Neural cell (in vitro differentiated cells): ENCODE data around the gene SP8. TPM values are rescaled to one million over a fixed set of nuclear protein-coding genes. Genes with fewer than 3 reads are reported as not detected.

Source experiments
- H2AFZ ChIP-seq: fragments of 200-600, 300-800 bp; sonication (generic), shearing (Covaris generic); 2 replicates; pipeline ENCODE4 v1.6.0; 2014; ENCODE audit warnings: low read depth, mild to moderate bottlenecking, antibody characterized with exemption, low read length, moderate library complexity
- H3F3A ChIP-seq: fragments of 200-600 bp; shearing (Covaris generic); 2 replicates; pipeline ENCODE4 v1.6.1; 2016; ENCODE audit warnings: mild to moderate bottlenecking, moderate library complexity, mixed read lengths, antibody characterized with exemption, low read length; ENCODE audit not compliant: insufficient read depth, poor library complexity, severe bottlenecking
- H3K27ac ChIP-seq: fragments of 200-600, 300-800 bp; sonication (generic), shearing (Covaris generic); 2 replicates; pipeline ENCODE4 v1.5.1; 2014; ENCODE audit warnings: mild to moderate bottlenecking, low read length, moderate library complexity
- H3K27me3 ChIP-seq: fragments of 300-800, 200-600 bp; sonication (generic), shearing (Covaris generic); 2 replicates; pipeline ENCODE4 v1.6.0; 2014; ENCODE audit warnings: mild to moderate bottlenecking, low read depth, low read length, moderate library complexity; ENCODE audit not compliant: insufficient read depth
- H3K36me3 ChIP-seq: fragments of 300-800, 200-600 bp; sonication (generic), shearing (Covaris generic); 2 replicates; pipeline ENCODE4 v1.5.1; 2014; ENCODE audit warnings: mild to moderate bottlenecking, antibody characterized with exemption, low read length, moderate library complexity; ENCODE audit not compliant: insufficient read depth
- H3K4me2 ChIP-seq: fragments of 300-800, 200-600 bp; sonication (generic), shearing (Covaris generic); 2 replicates; pipeline ENCODE4 v1.6.0; 2014; ENCODE audit warnings: mild to moderate bottlenecking, low read length
- H3K4me3 ChIP-seq: fragments of 300-800, 200-600 bp; sonication (generic), shearing (Covaris generic); 2 replicates; pipeline ENCODE4 v1.5.1; 2014; ENCODE audit warnings: mild to moderate bottlenecking, low read length, moderate library complexity
- H3K79me2 ChIP-seq: fragments of 200-600 bp; shearing (Covaris generic); replicated peaks from 2 replicates; pipeline ENCODE4 v1.6.0; 2014; ENCODE audit warnings: mild to moderate bottlenecking, low read length, moderate library complexity; ENCODE audit not compliant: insufficient read depth
- H3K9ac ChIP-seq: fragments of 300-800, 200-600 bp; sonication (generic), shearing (Covaris generic); 2 replicates; pipeline ENCODE4 v1.6.1; 2016; ENCODE audit warnings: mild to moderate bottlenecking, low read length, mixed read lengths
- H3K9me2 ChIP-seq: fragments of 200-600 bp; shearing (Covaris generic); 2 replicates; pipeline ENCODE4 v1.6.1; 2016; ENCODE audit warnings: mild to moderate bottlenecking, low read length, mixed read lengths; ENCODE audit not compliant: insufficient read depth
- H3K9me3 ChIP-seq: fragments of 200-600, 300-800 bp; sonication (generic), shearing (Covaris generic); 2 replicates; pipeline ENCODE4 v1.6.1; 2016; ENCODE audit warnings: mild to moderate bottlenecking, mixed run types, low read length, moderate library complexity, mixed read lengths
- H4K20me1 ChIP-seq: fragments of 200-600 bp; shearing (Covaris generic); 2 replicates; pipeline ENCODE4 v1.6.1; 2016; ENCODE audit warnings: mild to moderate bottlenecking, mixed run types; ENCODE audit not compliant: insufficient read depth
- CTCF ChIP-seq: fragments of 450-650 bp; IDR thresholded peaks from 2 replicates; pipeline ENCODE4 v1.5.1; 2014; ENCODE audit warnings: antibody characterized with exemption, mild to moderate bottlenecking, moderate library complexity; ENCODE audit not compliant: poor library complexity, severe bottlenecking
- EP300 ChIP-seq: fragments of 450-650 bp; conservative IDR thresholded peaks from 2 replicates; pipeline ENCODE4 v1.6.1; 2014; ENCODE audit warnings: antibody characterized with exemption, mild to moderate bottlenecking, moderate library complexity; ENCODE audit not compliant: poor library complexity, severe bottlenecking
- EZH2 ChIP-seq: fragments of 200-600, 300-800 bp; shearing (Covaris generic), sonication (generic); IDR thresholded peaks from 2 replicates; pipeline ENCODE4 v1.6.1; 2014; ENCODE audit warnings: antibody characterized with exemption, low read length, borderline replicate concordance, mild to moderate bottlenecking; ENCODE audit not compliant: insufficient read depth, poor library complexity, severe bottlenecking
- MXI1 ChIP-seq: fragments of 450-650 bp; conservative IDR thresholded peaks from 2 replicates; pipeline ENCODE4 v1.6.1; 2014; ENCODE audit warnings: antibody characterized with exemption, mild to moderate bottlenecking; ENCODE audit not compliant: poor library complexity, severe bottlenecking
- POLR2AphosphoS5 ChIP-seq: IDR thresholded peaks from 2 replicates; pipeline ENCODE4 v1.6.1; 2012
- RAD21 ChIP-seq: fragments of 450-650 bp; conservative IDR thresholded peaks from 2 replicates; pipeline ENCODE4 v1.6.1; 2014; ENCODE audit warnings: antibody characterized with exemption, mild to moderate bottlenecking, moderate library complexity
- REST ChIP-seq: IDR thresholded peaks from 2 replicates; pipeline ENCODE4 v1.6.1; 2012; ENCODE audit warnings: borderline replicate concordance
- SMC3 ChIP-seq: fragments of 450-650 bp; conservative IDR thresholded peaks from 2 replicates; pipeline ENCODE4 v1.6.1; 2014; ENCODE audit warnings: antibody characterized with exemption, mild to moderate bottlenecking, moderate library complexity; ENCODE audit not compliant: poor library complexity
- TAF1 ChIP-seq: IDR thresholded peaks from 2 replicates; pipeline ENCODE4 v1.6.1; 2012; ENCODE audit warnings: low read depth
- polyA plus RNA-seq: library from polyadenylated mRNA; depleted of rRNA; stranded (reverse); fragments of >200 nt; gene quantifications from 2 replicates; pipeline ENCODE4 v1.2.3, GENCODE V29; 2014

SP8 gene
- polyA plus RNA-seq, 1 donor from 2014 or later, result 8.7 TPM

GRCh38 chr7:20744954-20745446, 41.7 kb downstream of the SP8 start:
- no peak overlapping the region for H3K4me3 ChIP-seq
- H3K9ac ChIP-seq, result no peak overlapping the region
- H3F3A ChIP-seq, result no peaks in the 10 kb centered on the region
- TF ChIP-seq EP300 (no peak), TAF1 (no peak), EZH2 (no peak), REST (no peak), CTCF (no peak), SMC3 (no peak), RAD21 (no peak), MXI1 (no peak), POLR2AphosphoS5 (no peak)
- no peaks in the 10 kb centered on the region for H4K20me1 ChIP-seq
- no peak overlapping the region for H2AFZ ChIP-seq
- no peaks in the 10 kb centered on the region for H3K9me3 ChIP-seq
- H3K36me3 ChIP-seq, result no peaks in the 10 kb centered on the region
- H3K27ac ChIP-seq, result no peak overlapping the region
- no peak overlapping the region for H3K4me2 ChIP-seq
- H3K27me3 ChIP-seq, result no peaks in the 10 kb centered on the region
- no peaks in the 10 kb centered on the region for H3K9me2 ChIP-seq
- H3K79me2 ChIP-seq, result no peaks in the 10 kb centered on the region

- no peaks in the 10 kb centered on the region for H3K36me3 ChIP-seq
- H3K4me3 ChIP-seq, result no peak overlapping the region
- no peaks in the 10 kb centered on the region for H3K9me3 ChIP-seq
- no peak overlapping the region for H2AFZ ChIP-seq
- H3K9ac ChIP-seq, result no peak overlapping the region
- TF ChIP-seq RAD21, result no peak
- H3K4me2 ChIP-seq, result no peak overlapping the region
- no peaks in the 10 kb centered on the region for H3F3A ChIP-seq
- H3K27ac ChIP-seq, result no peak overlapping the region
- no peaks in the 10 kb centered on the region for H3K27me3 ChIP-seq
- H4K20me1 ChIP-seq, result no peaks in the 10 kb centered on the region
- H3K79me2 ChIP-seq, result no peaks in the 10 kb centered on the region
- H3K9me2 ChIP-seq, result no peaks in the 10 kb centered on the region
Measured at GRCh38 chr7:20742913-20743312, 43.8 kb downstream of the SP8 start.

- no peaks in the 10 kb centered on the region for H3K36me3 ChIP-seq
- no peak for TF ChIP-seq EZH2
Measured at GRCh38 chr7:20741801-20742200, 44.9 kb downstream of the SP8 start.

More at GRCh38 chr7:20741801-20742200, 44.9 kb downstream of the SP8 start:
- no peak overlapping the region for H3K4me2 ChIP-seq
- H3K27me3 ChIP-seq, result no peaks in the 10 kb centered on the region
- no peak overlapping the region for H3K27ac ChIP-seq
- no peaks in the 10 kb centered on the region for H3K9me3 ChIP-seq
- no peaks in the 10 kb centered on the region for H3F3A ChIP-seq
- no peaks in the 10 kb centered on the region for H4K20me1 ChIP-seq
- H3K4me3 ChIP-seq, result no peak overlapping the region
- no peaks in the 10 kb centered on the region for H3K9me2 ChIP-seq
- no peak overlapping the region for H2AFZ ChIP-seq
- H3K9ac ChIP-seq, result no peak overlapping the region
- no peaks in the 10 kb centered on the region for H3K79me2 ChIP-seq
